H1 (cell line): ENCODE results near the gene PCF11. TPM values are rescaled to one million over a fixed set of nuclear protein-coding genes. Genes with fewer than 3 reads are reported as not detected.

ENCODE experiments used
- BACH1 ChIP-seq: IDR thresholded peaks from 2 replicates; pipeline ENCODE4 v1.6.1; 2012; ENCODE audit warnings: low read length, improper control_type of control experiment
- CBX8 ChIP-seq: fragments of 300-800, 300-1000 bp; sonication (generic); IDR thresholded peaks from 2 replicates; pipeline ENCODE4 v1.7.1; 2016; ENCODE audit warnings: low read depth, low read length, borderline replicate concordance
- HDAC2 ChIP-seq, 2 experiments: fragments of 300-600 bp in 1 of 2; sonication (generic) in 1 of 2; IDR thresholded peaks; 2 replicates each; pipeline ENCODE4 v1.6.1; 2011 to 2012; ENCODE audit warnings: low read depth in 2 of 2, low read length in 2 of 2, mild to moderate bottlenecking in 2 of 2, moderate library complexity in 2 of 2, borderline replicate concordance in 1 of 2, inconsistent platforms in 1 of 2
- MAX ChIP-seq: IDR thresholded peaks from 2 replicates; pipeline ENCODE4 v1.6.1; 2012; ENCODE audit warnings: inconsistent platforms
- POLR2A ChIP-seq, 2 experiments: IDR thresholded peaks; 1 replicate in 1 of 2; 2 replicates in 1 of 2; pipeline ENCODE4 v1.6.1; 2011; ENCODE audit warnings: low read depth in 2 of 2, low read length in 2 of 2, mild to moderate bottlenecking in 2 of 2; ENCODE audit errors: control extremely low read depth in 1 of 2
- RXRA ChIP-seq: IDR thresholded peaks from 2 replicates; pipeline ENCODE4 v1.6.1; 2011; ENCODE audit warnings: low read depth, mild to moderate bottlenecking, low read length, moderate library complexity; ENCODE audit not compliant: insufficient read depth
- TAF1 ChIP-seq: IDR thresholded peaks from 2 replicates; pipeline ENCODE4 v1.6.1; 2011; ENCODE audit warnings: mild to moderate bottlenecking, low read depth, low read length
- TBP ChIP-seq: IDR thresholded peaks from 2 replicates; pipeline ENCODE4 v1.6.1; 2011; ENCODE audit warnings: low read depth, low read length, improper control_type of control experiment
- polyA plus RNA-seq, 7 experiments: library from polyadenylated mRNA; depleted of rRNA in 3 of 7; stranded (reverse) in 5 of 7; unstranded in 2 of 7; fragments of >200 nt in 5 of 7; fragments of 200-250 nt in 2 of 7; gene quantifications; 1 replicate in 5 of 7; 2 replicates in 1 of 7; 4 replicates in 1 of 7; pipeline versions ENCODE4 v1.2.1 to v1.2.3, GENCODE V29; 2011 to 2013; ENCODE audit warnings: missing spikeins in 2 of 7, mixed read lengths in 2 of 7
- total RNA-seq: library from RNA; stranded (reverse); fragmentation: NEBNext Ultra II Directional; extraction: Animal tissue kit (Norgen Biotek cat#: 25700); gene quantifications from 2 replicates; pipeline ENCODE4 v1.2.1, GENCODE V29; 2021

PCF11 gene
- total and polyA plus RNA-seq, 2 of the 8 experiments (the other 6 are each of a cell fraction or from before 2014, with no cell fraction given): 25.1 to 47.7 TPM

- TF ChIP-seq TBP: no peak
- TF ChIP-seq CBX8: no peak
- TF ChIP-seq BACH1: no peak
- no peak for TF ChIP-seq POLR2A (IDR thresholded peaks at IDR 0.05; ENCODE audit: control extremely low read depth in 1 of 2, low read depth in 2 of 2, low read length in 2 of 2)
- TF ChIP-seq TAF1: no peak
- no peak for TF ChIP-seq RXRA
- no peak for TF ChIP-seq MAX
- TF ChIP-seq HDAC2 (IDR thresholded peaks at IDR 0.05; ENCODE audit: borderline replicate concordance in 1 of 2, low read depth in 2 of 2, low read length in 2 of 2): no peak
These were observed 11.8 kb downstream of the PCF11 start (continued) for GRCh38 chr11:83168756-83169155.
